ENCODE measurements around the gene SYNGR4.
"Not testable (repeated sequence)": the region's sequence is repeated elsewhere in the genome, so short reads cannot be mapped to it uniquely, and the experiment has no call there.

SYNGR4 gene

GRCh38 chr19:48363810-48364597 is at the start of gene SYNGR4, which contains the start of gene TMEM143:
SYNGR4 (plus strand) TSS chr19:48364367; CDS start chr19:48365843, 1,476 bp downstream.
TMEM143 (minus strand) TSS chr19:48363940; CDS start chr19:48363920, 20 bp downstream.
- peak; percentile 92 to 97 for DNase-seq (ENCODE audit: low read depth in 1 of 2, low spot score in 1 of 2)

DNA sequence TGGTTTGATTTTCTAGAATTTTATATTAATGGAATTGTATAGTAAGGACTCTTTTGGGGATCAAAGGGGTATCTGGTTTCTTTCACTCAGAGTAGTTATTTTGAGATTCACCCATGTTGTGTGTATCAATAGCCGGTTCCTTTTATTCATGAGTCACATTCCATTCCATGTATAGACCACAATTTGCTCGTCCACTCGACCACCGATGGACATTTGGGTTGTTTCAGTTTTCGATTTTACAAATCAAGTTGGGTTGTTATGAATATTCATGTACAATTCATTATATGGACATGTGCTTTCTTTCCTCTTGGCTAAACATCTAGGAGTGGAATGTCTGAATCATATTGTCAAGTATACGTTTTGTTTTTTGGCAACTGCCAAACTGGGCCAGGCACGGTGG is 48.5 kb upstream of the SYNGR4 start:
- no peak for DNase-seq (ENCODE audit: low read depth in 1 of 2, low spot score in 1 of 2)

DNA sequence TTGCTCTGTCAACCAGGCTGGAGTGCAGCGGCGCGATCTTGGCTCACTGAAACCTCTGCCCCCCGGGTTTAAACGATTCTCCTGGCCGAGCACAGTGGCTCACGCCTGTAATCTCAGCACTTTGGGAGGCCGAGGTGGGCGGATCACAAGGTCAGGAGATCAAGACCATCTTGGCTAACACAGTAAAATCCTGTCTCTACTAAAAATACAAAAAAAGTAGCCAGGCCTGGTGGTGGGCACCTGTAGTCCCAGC is 46.5 kb upstream of the SYNGR4 start:
- not testable (repeated sequence) for DNase-seq (ENCODE audit: low read depth in 1 of 2, low spot score in 1 of 2)

DNA sequence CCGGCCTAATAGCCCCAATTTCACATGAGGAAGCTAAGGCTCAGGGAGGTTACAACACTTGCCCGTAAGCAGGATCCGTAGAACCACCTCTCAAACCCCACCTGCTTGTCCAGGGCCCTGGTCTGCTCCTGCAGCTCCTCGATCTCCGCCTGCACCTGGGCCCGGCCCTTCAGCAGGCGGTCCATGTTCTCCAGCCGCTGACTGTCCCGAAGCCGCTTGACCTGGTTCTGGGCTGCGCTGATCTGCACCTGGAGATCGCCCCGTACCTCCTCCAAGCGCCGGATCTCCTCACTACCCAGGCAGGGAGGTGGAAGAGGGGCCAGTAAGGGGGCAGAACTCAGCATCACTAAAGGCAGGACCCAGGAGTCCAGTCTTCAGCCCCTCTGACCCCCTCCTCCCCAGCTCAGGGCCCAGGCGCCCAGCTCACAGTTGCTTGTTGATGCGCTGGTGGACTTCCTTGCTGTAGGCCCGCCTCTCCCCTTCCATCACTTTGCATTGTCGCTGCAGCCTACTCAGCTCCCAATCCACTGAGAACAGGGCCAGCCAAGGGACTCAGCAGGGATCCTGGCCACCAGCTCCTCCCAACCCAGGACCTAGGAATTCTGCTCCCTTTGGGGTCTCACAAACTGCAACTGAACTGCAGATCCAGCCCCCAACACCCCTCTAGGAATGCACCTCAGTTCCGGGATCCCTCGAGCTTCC is 45.7 kb upstream of the SYNGR4 start:
- DNase-seq (ENCODE audit: low read depth in 1 of 2, low spot score in 1 of 2): no peak

DNA sequence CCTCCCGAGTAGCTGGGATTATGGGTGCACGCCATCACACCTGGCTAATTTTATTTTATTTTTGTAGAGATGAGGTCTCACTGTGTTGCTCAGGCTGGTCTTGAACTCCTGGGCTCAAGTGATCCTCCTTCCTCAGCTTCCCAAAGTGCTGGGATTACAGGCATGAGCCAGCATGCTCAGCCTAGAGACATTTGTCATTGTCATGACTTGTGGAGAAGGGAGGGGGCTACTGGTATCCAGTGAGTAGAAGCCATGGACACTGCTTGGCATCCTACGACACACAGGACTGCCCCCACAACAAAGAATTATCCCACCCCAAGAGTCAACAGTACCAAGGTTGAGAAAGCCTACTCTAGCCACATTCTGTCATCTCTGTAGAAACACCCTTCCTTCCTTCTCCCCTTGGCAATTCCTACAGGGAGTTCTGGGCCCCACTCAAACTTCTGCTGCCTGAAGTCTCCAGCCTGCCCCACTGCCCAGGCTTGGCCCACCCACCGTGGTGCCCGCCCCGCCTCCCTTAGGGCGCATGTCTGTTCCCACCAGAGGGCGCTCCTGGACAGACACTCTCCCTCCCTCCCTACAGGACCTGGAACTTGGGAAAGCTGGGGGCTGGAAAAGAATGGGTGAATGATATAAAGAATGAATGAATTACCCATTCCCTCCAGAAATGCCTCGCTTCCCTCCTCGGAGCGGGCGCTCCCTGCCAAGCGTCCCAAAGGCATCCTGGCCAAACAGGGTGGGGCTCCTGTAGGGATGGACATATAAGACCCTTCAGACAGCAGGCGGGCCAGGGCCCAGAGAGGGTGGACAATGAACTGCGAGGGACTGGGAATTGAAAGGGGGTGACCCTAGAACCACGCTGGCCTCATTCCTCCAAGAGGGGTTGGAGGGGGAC is 44.3 kb upstream of the SYNGR4 start:
- peak; percentile 53 to 65 for DNase-seq (ENCODE audit: low read depth in 1 of 2, low spot score in 1 of 2)

DNA sequence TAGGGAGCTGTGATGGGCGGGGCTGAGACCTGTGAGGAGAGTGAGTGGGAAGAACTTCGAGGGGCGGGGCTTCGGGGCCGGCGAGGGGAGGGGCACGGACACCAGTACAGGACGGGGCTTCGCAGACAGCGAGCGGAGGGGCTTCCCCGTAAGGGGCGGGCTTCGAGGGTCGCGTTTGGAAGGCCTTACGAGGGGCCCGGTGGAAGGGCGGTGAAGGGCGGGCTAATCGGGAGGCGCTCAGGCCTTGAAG is 42.9 kb upstream of the SYNGR4 start:
- peak; percentile 90 to 95 for DNase-seq (ENCODE audit: low read depth in 1 of 2, low spot score in 1 of 2)

GRCh38 chr19:48321622-48322591 is 42.3 kb upstream of the SYNGR4 start:
- DNase-seq (ENCODE audit: low read depth in 1 of 2, low spot score in 1 of 2): peak; percentile 96 to 100

GRCh38 chr19:48325265-48325910 is 38.8 kb upstream of the SYNGR4 start, which contains the start of gene EMP3:
EMP3 (plus strand) TSS chr19:48325552; CDS start chr19:48326845, 1,293 bp downstream.
- peak; percentile 71 to 73 for DNase-seq (ENCODE audit: low read depth in 1 of 2, low spot score in 1 of 2)

DNA sequence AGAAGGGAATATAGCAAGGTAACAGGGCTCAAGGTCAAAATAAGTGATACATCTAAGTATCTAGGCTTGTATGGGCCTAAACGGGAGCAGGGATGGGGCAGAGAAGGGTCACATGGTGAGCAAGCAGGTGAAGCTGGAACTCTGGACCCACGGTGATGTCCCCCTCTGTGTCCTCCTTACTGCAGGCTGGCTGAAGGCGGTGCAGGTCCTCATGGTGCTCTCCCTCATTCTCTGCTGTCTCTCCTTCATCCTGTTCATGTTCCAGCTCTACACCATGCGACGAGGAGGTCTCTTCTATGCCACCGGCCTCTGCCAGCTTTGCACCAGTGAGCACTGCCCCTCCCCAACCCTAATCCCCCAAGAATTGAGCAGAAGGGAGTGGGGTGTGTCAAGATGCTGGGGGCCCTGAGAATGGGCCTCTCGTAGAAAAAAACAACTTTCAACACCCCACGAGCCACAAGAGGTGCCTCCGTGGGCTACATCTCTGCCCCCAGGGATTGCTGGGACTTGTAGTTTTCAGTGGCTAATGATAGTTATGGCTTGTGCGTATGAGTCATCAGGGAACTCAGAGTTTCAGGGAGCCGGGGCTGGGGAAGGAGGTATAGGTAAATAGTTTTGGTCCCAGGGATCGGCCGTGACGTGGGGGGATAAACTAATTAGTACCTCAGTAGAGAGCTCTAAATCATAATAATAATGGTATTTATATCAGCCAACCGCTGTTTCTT is 34.8 kb upstream of the SYNGR4 start:
- no peak for DNase-seq (ENCODE audit: low read depth in 1 of 2, low spot score in 1 of 2)

GRCh38 chr19:48330012-48330681 is 34.0 kb upstream of the SYNGR4 start:
- peak; percentile 65 to 68 for DNase-seq (ENCODE audit: low read depth in 1 of 2, low spot score in 1 of 2)

- DNase-seq (ENCODE audit: low read depth in 1 of 2, low spot score in 1 of 2): no peak
These were observed 31.9 kb upstream of the SYNGR4 start for GRCh38 chr19:48332351-48332661.

DNA sequence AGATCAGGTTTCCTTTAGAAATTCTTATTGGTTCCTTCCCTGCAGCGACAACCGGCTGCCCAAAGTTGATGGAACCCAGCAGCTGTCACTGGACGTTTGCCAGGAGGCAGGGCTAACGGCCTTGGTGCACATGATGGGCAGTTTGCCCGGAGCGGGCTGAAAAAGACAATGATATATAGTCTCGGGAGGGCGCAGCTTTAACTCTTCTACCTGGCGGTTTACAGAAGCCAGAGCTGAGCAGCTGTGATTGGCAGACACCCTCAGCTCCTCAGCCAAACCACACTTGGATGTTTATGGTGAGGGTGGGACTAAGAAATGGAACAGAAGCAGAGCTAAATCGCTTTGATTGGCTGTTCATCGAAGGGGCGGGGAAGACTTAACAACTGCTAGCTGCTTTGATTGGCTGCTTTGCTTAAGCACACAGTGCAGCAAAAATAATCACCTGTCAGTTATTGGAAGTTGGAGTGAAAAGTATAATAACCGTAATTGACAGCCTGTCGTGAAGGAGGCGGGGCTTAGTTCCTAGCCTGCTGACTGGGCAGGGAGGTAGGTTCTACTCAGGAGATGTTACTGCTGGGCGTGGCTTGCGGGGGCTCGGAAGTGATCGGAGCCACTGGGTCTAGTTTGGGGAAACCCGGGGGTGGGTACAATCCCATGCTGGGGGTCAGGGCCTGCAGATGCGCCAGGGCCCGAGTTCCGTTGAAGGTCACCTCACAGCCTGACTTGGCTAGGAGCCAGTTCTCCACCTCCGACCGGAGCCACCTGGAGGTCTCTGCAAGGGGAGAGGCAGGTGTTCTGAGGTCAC is 31.3 kb upstream of the SYNGR4 start:
- peak; percentile 78 to 89 for DNase-seq (ENCODE audit: low read depth in 1 of 2, low spot score in 1 of 2)

DNA sequence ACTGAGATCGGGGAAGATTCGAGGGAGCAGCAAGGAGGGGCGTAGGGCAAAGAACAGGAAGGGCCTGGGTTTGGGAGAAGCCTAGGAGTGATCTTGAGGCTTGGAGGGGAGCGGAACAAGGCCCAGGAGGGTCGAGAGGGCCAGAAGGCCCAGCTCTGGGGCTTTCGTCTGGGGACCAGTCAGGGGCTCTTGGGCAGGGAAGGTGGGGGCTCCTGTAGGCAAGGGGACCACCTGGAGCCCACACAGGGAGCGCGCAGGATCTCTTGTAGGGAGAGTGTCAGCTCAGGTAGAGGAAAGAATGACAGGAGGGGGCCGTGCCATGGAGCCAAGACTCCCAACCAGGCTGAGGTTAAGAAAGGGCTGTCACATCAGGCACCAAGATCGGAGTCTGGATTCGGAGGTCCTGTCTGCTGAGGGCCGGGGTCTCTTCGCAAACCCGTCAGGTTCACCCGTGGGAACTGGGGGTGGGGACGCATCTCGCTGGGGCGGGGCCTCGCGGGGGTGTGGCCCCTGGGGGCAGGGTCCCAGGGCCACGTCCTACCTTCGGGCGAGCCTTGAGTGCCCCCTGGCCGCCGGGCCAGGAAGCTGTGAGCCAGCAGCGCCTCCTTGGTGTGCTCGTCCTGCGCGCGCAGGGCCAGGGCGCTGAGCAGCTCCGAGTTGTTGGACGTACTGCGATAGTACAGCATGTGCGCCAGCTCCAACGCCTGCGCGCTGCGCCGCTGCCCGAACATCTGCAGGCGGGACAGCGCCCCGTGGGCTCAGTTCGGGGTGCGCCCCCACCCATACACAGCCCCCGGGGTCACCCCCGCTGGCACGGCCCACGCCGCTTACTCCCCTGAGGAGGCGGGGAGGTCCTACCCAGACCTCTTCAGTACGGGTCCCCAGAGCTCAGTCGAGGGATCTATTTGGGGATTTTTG is 30.4 kb upstream of the SYNGR4 start:
- peak; percentile 90 to 92 for DNase-seq (ENCODE audit: low read depth in 1 of 2, low spot score in 1 of 2)

DNA sequence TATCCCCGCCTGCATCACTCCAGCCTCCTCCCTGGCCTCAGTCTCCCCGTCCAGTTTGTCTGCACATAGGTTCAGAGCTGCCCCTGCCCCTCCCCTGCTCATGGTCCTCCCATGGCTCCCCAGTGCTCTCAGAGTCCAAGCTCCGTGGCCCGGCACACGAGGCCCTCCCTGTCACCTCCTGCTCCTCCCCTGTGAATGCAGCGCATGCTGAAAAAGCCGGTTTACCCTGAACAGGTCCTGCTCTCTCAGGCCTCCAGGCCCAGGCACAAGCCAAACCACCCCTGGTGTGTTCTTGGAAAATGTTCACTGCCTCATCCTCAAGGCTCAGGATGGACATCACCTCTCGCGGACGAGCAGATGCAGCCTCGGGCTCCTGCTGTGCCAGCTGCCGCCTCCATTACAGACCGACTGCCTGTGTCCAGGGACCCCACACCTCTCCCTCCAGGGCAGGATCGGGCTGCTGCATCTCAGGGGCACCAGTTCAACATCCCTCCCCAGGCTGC is 25.9 kb upstream of the SYNGR4 start:
- DNase-seq (ENCODE audit: low read depth in 1 of 2, low spot score in 1 of 2): no peak

DNA sequence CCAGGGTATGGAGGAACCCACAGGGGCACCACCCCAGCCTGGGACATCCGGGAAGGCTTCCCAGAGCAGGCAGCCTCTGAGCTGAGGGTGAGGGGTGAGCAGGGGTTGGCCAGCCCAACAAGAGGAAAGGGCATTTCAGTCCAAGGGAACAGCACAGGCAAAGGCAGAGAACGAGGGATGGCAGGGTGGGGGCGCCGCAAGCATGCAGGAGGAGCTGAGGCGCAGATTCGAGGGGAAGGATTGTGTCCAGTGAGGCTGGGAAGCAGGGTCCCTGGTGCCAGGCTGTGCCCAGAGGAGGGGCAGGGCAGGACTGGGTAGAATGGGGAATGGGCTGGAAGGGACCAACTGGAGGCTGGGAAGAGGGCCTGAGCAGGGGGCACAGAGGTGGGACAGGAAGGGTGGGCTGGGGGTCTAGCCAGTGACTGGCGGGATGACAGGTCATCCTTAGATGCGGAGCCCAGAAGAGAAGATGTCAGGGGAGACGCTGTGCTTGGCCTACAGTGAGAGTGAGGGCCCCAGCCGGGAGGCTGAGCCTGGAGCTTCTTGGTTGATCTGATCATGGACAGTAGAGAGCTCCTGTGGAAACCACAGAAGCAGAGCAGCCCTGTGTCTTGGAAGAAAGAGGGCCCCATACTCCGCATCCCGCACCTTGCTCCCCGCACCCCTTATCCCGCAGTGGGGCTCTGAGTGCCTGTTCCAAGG is 25.2 kb upstream of the SYNGR4 start:
- no peak for DNase-seq (ENCODE audit: low read depth in 1 of 2, low spot score in 1 of 2)

GRCh38 chr19:48340995-48341394 is 23.2 kb upstream of the SYNGR4 start:
- DNase-seq (ENCODE audit: low read depth in 1 of 2, low spot score in 1 of 2): no peak
